ENCODE data around the gene RBM44. TPM values are rescaled to one million over a fixed set of nuclear protein-coding genes. Genes with fewer than 3 reads are reported as not detected.
"Not testable (repeated sequence)": the region's sequence is repeated elsewhere in the genome, so short reads cannot be mapped to it uniquely, and the experiment has no call there.

RBM44 gene, protein sequence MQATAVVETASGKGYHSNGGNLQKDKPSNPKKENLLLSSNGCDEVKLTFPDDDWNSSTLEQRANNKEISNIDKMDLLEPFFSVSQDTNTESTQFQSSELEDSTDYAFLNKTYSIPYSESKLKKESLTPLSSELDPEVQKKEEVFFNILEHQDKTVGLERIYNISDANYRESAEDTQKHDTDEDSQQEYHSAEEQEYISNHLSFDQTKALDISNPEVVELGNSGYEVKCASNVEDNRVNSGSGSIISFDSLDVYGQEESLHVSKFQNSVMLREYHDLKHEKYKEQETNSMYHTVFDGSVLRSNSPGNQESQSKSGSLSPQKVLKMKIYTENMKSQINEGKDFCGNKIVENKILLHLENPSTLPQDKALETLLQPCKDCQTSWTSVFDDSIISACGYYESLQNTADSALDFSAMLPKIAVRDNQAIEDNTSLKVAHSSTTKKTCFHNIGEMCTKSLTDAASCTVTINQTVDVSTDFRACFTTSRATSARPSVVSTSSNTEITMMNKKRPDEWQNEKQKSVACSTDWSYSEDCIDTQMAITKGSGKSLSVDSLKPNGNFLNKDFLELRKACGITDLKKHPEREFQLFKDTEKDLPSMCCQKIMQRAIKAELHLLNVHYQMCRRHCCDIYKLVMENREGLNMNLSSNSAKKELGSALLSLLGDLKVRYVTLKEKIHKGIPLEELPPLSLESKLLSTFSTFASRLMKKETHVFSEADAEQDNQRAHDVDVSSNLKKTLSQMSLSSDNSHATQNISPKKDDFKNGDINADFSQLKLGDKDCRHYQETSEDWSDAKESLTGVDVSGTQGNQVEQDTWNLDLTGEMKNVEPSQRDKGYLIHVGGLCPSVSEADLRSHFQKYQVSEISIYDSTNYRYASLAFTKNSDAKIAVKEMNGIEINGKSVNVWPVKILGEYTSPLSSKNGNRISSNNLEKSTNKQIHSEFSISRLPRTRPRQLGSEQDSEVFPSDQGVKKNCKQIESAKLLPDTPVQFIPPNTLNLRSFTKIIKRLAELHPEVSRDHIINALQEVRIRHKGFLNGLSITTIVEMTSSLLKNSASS
- 1.5 TPM for total RNA-seq

- no peak for DNase-seq (ENCODE audit: low spot score)
Observed at GRCh38 chr2:237798236-237799059, at the start of gene RBM44. Gene RBM44, plus strand, starts transcription at chr2:237798779. Its CDS starts 14,831 bp downstream, at chr2:237813610.

- no peak for DNase-seq (ENCODE audit: low spot score)
Observed at GRCh38 chr2:237749002-237749401, 49.6 kb upstream of the RBM44 start.

GRCh38 chr2:237749961-237750360, 48.6 kb upstream of the RBM44 start:
- DNase-seq (ENCODE audit: low spot score), result no peak

DNA sequence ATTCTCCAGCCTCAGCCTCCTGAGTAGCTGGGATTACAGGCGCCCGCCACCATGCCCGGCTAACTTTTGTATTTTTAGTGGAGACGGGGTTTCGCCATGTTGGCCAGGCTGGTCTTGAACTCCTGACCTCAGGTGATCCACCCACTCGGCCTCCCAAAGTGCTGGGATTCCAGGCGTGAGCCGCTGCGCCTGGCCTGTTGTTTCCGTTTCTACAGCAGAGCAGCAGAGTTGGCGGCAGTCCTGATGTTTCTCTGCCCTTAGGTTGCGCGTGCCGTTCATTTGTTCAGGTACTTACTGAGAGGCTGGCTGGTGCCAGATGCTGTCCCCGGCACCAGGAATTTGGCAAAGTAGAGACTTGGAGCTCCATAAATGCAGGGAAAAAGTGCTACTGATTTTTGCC, 48.1 kb upstream of the RBM44 start:
- DNase-seq (ENCODE audit: low spot score), result not testable (repeated sequence)

GRCh38 chr2:237752761-237753165, 45.8 kb upstream of the RBM44 start:
- DNase-seq (ENCODE audit: low spot score), result no peak

- DNase-seq (ENCODE audit: low spot score), result no peak
Observed at GRCh38 chr2:237754182-237754581, 44.4 kb upstream of the RBM44 start.

DNA sequence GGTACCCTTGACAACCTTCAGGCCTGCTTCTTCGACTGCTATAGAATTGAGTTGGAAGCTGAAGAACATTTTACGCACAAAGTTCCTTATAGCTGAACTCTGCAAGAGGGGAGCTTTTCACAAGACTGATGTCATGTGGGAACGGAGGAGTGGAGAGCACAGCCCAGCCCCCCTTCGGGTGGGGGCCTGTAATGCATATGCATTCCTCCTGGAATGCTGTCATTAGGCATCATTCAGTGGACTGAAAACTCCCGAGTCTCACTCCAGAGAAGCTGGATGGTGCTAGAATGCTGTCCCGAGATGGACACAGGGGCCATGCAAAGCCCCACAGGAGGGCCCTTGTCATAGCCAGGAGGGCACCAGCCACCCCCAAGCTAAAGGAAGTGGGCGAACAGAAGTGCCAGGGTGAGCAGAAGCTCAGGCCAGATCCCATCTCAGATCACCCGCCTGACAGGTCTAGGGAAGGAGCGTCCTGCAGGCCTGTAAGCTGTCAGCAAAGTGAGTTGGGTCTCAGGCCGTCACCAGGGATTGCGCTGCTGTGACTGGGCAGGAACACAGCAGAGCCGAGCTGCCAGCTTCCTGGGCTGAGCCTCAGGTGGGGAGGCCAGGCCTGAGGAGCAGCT, 43.8 kb upstream of the RBM44 start:
- no peak for DNase-seq (ENCODE audit: low spot score)

GRCh38 chr2:237757616-237758015, 41.0 kb upstream of the RBM44 start:
- DNase-seq (ENCODE audit: low spot score), result no peak

GRCh38 chr2:237758185-237758584, 40.4 kb upstream of the RBM44 start:
- DNase-seq (ENCODE audit: low spot score), result no peak

GRCh38 chr2:237759176-237759575, 39.4 kb upstream of the RBM44 start:
- peak; percentile 29 for DNase-seq (ENCODE audit: low spot score)

DNA sequence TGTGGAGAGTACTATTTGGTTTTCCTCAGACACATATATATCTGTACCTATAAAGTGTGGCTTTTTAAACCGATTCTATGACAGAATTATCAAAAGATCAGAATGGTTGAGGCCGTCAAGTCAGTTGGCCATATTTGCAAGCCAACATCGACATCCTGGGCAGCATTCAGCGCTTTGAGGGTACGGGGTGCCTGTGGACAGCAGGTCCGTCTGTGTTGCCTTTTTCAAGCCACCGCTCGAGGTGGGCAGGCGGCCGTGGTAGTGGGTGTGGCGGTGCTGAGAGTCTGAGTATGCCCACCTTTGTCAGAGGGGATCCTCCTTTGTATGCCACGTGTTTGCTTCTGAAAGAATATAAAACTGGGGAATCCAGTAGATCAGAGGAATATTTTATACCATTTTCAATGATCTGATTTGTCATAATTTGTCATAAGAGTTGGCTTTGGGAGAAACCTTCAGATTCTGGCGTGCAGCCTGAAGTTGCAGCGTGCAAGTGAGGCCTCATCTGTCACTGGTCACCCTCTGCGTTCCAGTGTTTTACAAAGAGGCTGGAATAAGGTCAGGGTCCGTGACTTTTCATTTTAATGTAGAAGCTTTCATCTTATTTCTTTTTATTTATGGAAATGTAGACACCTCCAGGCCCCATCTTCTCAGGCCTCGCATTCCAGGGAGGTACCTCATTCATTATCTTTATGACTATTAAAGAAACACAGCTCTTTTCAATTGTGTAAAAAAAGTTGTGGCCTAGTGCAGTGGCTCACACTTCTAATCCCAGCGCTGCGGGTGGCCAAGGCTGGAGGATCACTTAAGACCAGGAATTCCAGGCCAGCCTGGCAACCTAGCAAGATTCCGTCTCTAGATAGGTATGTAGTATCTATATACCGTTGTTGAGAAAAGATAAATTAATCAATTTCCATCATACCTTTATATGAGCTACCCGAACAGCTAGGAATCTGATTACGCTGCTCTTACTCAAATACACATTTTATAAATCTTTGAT, 37.8 kb upstream of the RBM44 start:
- no peak for DNase-seq (ENCODE audit: low spot score)

DNA sequence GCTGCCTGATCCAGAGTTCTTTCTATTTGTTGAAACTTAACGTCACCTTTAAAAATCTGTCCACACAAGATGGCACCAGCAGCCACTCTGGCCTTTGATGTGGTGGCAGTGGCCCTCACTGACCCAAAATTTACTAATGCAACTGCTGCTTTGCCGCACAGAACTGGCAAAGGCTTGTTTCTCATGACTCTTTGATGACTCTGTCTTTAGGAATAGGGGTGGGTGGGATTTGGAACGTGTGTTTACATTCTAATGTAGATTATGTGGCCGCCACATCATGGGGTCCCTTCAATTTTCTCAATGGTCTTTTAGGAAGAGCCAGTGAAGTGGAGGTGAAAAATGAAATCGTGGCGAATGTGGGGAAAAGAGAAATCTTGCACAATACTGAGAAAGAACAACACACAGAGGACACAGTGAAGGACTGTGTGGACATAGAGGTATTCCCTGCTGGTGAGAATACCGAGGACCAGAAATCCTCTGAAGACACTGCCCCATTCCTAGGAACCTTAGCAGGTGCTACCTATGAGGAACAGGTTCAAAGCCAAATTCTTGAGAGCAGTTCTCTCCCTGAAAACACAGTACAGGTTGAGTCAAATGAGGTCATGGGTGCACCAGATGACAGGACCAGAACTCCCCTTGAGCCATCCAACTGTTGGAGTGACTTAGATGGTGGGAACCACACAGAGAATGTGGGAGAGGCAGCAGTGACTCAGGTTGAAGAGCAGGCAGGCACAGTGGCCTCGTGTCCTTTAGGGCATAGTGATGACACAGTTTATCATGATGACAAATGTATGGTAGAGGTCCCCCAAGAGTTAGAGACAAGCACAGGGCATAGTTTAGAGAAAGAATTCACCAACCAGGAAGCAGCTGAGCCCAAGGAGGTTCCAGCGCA, 36.0 kb upstream of the RBM44 start:
- DNase-seq (ENCODE audit: low spot score), result not testable (repeated sequence)

DNA sequence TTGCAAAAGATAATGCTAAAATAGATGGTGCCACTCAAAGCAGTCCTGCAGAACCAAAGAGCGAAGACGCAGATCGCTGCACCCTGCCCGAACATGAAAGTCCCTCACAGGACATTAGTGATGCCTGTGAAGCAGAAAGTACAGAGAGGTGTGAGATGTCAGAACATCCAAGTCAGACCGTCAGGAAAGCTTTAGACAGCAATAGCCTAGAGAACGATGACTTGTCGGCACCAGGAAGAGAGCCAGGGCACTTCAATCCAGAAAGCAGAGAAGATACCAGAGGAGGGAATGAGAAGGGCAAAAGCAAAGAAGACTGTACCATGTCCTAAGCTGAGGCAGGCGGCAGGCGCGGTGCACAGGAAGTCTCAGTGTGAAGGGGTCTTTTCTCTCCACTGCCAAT, 34.8 kb upstream of the RBM44 start:
- no peak for DNase-seq (ENCODE audit: low spot score)

- DNase-seq (ENCODE audit: low spot score), result not testable (repeated sequence)
Observed at GRCh38 chr2:237765122-237765521, 33.5 kb upstream of the RBM44 start.

DNA sequence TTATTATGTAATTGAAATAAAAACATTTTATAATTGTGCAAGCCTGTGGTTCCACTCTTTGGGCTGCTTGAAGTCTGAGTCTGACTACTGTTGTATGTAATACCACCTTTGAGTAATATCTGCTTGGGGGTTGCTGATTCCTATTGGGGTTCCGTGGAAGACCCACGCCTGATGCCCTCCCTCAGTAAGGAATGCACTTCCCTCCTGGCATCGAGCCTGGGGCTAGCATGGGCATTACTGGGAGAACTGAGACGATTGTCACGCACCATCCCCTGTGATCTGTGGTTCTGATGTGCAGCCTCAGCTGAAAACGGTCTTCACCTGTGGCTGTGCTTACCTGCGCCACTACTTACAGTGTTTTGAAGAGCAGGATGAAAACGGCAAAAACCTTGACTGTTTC, 32.7 kb upstream of the RBM44 start:
- no peak for DNase-seq (ENCODE audit: low spot score)

- no peak for DNase-seq (ENCODE audit: low spot score)
Observed at GRCh38 chr2:237766340-237766739, 32.2 kb upstream of the RBM44 start.

- DNase-seq (ENCODE audit: low spot score), result no peak
Observed at GRCh38 chr2:237772513-237772912, 26.1 kb upstream of the RBM44 start.

DNA sequence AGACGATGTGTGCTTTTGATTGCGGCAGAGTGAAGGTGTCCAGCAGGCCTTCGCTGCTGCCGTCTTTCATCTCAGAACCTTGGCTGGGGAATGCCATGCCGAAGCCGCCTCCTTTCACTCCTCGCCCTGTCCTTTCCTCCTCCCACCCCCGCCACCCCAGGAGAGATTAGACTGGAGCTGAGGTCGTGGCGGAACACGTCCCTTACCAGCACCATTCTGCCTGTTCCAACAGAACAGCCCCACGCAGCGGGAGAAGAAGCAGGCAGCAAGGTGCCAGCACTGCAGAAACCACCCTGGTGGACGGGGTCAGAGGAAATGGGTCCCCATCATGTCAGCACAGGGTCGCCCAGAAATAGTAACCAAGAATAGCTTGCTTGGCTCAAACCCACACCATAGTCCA, 24.8 kb upstream of the RBM44 start:
- DNase-seq (ENCODE audit: low spot score), result no peak

All from ureter (tissue), 1 donor.